Kidney glomerular epithelial cell (primary cell): ENCODE data around the gene BUD13.

ENCODE experiments used
- DNase-seq: peaks from one replicate; lab custom pipeline; 2025; lab: John Stamatoyannopoulos, UW

Gene BUD13

GRCh38 chr11:116716621-116717020 lies 56.2 kb downstream of the BUD13 start:
- DNase-seq = no peak

DNA sequence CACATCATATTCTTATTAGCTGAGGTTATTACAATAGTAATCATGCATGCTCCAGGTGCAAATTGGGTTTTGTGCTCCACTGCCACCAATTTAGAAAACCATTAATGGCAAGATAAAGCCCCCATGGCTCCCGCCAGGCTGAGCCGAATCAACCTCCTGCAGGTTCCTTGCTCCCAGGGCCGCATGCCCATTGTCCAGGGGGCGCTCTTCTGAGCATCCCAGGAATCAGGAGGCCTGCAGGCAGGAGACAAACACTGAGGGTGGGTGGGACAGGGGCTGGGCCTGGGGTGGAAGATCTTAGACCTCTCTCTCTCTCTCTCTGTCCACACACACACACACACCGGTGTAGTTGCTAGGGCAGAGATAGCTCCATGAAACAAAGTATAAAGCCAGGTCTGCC lies 57.4 kb downstream of the BUD13 start:
- no peak for DNase-seq

DNA sequence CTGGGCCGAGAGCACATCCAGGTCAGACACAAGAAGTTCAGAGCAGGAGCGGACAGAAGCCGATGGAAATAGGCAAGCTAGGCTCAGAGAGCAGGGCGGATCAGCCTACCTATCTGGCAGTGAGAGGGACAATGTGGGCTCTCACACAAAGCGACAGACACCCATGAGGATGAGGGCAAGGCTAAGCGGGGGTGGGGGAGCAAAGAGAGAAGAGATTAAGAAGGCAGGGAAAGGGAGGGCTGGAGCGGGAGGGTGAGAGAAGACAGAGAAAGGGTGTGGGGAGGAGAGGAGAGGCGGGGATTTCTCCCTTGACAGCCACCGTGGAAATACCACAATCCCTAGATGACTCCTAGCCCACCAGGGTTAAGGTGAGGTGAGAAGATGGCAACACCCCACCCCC lies 57.9 kb downstream of the BUD13 start:
- DNase-seq = no peak

GRCh38 chr11:116712428-116712827 lies 60.4 kb downstream of the BUD13 start:
- DNase-seq = no peak

DNA sequence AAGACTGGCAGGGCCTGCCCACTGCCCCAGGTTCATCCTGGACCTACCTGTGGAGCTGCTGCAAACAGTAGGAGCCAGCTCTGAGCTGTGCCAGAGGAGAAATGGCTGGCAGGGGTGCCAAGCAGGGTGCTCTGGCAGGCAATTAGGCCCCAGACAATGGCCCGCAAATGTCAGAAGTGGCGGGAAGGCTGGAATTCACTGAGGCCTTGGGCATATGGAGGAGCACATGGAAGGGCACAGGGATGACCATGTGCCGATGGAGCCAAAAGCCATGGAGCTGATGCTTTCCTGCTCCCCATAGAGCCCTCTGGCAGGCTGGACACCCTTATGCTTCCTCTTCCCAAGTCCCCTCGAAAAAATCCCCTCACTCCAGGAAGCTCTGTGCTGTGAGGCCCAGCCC lies 62.0 kb downstream of the BUD13 start:
- no peak for DNase-seq

DNA sequence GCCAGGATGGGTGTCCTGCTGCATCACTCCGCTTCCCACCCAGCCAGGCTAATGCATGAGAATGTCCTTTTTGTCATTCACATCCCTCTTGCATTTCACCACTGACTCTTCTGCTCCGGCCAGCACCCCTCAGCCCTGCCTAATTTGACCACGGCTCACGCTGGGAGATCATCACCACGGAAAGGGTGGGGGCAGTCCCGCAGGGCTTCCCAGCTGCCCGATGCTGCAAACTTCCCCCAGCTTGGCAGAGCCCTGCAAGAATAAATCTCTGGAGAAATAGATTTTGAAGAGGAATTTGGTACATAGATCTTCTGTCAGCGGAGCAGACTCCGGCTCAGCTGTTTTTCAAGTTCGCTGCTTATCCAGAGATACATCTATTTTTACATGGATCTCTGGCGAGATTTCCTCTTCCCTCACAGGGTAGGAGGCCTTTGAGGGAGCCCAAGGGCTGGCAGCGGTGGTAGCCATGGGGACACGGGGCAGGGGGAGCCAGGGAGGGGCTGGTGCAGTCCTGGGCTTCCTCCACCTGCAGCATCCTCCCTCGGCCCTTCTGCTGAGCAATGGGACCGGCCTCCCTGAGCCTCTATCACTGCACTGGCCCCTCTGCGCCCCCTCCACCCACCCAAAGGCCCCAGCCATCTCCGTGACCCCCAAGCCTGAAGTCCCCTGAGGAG lies 62.6 kb downstream of the BUD13 start:
- DNase-seq = no peak

DNA sequence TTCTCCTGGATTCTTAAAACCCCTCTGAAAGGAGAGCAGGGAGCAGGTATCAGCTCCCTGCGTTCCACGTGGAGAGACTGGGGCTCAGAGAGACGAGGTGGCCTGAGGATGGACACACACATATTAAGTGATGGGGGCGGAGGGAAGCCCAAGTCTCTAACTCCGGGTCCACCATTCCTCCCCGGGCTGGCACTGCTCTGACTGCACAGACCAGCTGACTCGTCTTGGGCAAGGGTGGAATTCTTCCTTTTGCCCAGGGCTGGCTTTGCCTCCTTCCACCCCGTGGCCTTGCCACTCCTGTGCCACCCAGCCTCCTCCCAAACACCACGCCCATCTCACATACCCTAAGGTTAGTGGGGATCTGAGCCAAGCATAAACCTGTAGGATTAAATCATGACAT lies 65.0 kb downstream of the BUD13 start:
- DNase-seq = no peak

GRCh38 chr11:116707161-116707629 lies 65.6 kb downstream of the BUD13 start:
- DNase-seq = no peak

GRCh38 chr11:116703421-116703820 lies 69.4 kb downstream of the BUD13 start:
- no peak for DNase-seq

DNA sequence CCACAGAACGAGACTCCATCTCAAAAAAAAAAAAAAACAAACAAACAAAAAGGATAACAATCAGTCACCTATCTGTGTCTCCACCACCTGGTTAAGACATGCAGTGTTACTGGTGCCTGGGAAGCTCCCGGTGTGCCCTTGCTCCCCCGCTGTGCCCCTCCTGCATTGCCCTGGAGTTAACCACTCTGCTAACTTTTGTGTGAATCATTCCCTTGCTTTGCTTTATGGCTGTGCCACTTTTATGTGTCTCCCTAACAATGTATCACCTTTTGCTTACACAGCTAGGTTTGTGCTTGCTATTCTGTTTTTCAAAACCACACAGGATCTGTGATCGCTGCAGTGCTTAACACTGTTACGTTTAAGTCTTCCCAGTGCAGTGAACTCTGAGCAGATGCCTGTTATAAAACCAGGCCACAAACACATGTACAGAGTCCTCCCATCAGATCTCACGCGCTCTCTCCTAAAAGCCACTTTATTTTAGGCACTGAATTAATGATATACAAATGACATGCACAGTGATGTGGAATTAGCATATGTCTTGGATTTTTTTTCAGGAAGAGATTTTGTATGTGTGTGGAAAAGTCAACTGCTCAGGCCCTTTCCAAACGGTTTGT lies 69.9 kb downstream of the BUD13 start:
- DNase-seq = peak; percentile 17

DNA sequence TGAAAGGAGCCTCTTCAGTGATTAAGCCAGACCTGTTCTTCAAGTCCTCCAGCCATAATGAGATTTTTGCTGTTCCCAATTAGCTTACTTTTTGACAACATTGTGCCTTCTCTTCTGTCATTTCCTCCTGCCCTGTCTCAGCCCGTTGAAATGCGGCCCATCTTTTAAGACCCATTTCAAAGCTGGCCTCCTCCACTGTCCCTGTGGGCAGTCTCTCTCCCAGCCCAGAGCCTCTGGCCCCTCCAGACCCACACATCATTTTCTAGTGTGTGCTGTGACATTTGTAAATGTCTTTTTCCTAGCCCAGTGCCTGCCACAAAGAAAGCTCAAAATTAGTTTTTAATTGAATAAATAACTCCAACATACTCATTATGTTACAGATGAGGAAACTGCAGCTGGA lies 70.9 kb downstream of the BUD13 start:
- no peak for DNase-seq

GRCh38 chr11:116701297-116701801 lies 71.4 kb downstream of the BUD13 start:
- no peak for DNase-seq

DNA sequence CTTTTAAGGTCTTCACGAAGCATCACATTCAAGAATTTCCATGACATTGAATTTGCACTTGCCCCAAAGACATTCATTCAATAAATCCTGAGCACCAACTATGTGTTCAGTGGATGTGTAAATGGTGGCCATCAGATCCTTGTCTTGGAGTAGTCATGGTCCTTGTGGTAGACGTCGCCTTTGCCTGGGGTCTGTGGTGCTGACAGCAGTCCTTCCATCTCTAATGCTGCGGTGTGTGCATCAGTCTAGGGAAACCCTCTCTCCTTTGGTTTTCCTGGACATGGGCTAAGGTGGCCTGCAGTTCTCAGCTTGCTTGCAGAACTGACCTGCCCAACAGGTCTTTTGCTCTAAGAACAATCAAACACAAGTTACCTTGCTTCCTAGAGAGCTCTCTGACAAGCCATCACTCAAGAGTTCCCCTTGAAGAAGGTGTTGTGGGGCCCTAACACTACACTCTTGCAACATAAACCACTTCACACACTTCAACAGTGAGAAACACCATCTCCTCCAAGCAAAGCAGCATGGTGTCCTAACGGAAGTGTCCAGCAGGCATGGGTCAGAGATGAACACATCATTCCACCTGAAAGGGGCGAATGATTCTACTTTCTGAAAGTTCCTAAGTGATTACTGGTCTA lies 72.1 kb downstream of the BUD13 start:
- DNase-seq = no peak
